Activated CD4-positive, CD25-positive, alpha-beta regulatory T cell treated with anti-CD3 and anti-CD28 coated beads, Interleukin-2, amount 50 U/mL, for 72 hours (primary cell): ENCODE data around the gene TMEM74B.
"Not testable (repeated sequence)": the region's sequence is repeated elsewhere in the genome, so short reads cannot be mapped to it uniquely, and the experiment has no call there.

Source experiments
- DNase-seq: peaks from one replicate; pipeline ENCODE4 v3.0.0; 2021

The TMEM74B gene

GRCh38 chr20:1177680-1178079 is 7.1 kb downstream of the TMEM74B start:
- no peak for DNase-seq

- DNase-seq, result no peak
These were observed 10.0 kb downstream of the TMEM74B start for GRCh38 chr20:1174787-1175186.

GRCh38 chr20:1173698-1174097 is 11.1 kb downstream of the TMEM74B start:
- no peak for DNase-seq

GRCh38 chr20:1171461-1172093 is 13.2 kb downstream of the TMEM74B start:
- DNase-seq, result no peak

GRCh38 chr20:1169224-1169623 is 15.6 kb downstream of the TMEM74B start:
- no peak for DNase-seq

- no peak for DNase-seq
These were observed 17.6 kb downstream of the TMEM74B start for GRCh38 chr20:1166948-1167720.

- no peak for DNase-seq
These were observed 18.8 kb downstream of the TMEM74B start for GRCh38 chr20:1165941-1166340.

GRCh38 chr20:1165521-1165920 is 19.3 kb downstream of the TMEM74B start:
- DNase-seq, result no peak

- DNase-seq, result no peak
These were observed 19.9 kb downstream of the TMEM74B start for GRCh38 chr20:1164871-1165270.

GRCh38 chr20:1163653-1164052 is 21.1 kb downstream of the TMEM74B start:
- no peak for DNase-seq

GRCh38 chr20:1163105-1163504 is 21.7 kb downstream of the TMEM74B start:
- DNase-seq, result no peak

GRCh38 chr20:1160991-1161390 is 23.8 kb downstream of the TMEM74B start:
- DNase-seq, result no peak

- no peak for DNase-seq
These were observed 24.3 kb downstream of the TMEM74B start for GRCh38 chr20:1160496-1160895.

- DNase-seq, result no peak
These were observed 29.4 kb downstream of the TMEM74B start for GRCh38 chr20:1155342-1155741.

GRCh38 chr20:1154691-1155090 is 30.1 kb downstream of the TMEM74B start:
- DNase-seq, result no peak

GRCh38 chr20:1154226-1154625 is 30.6 kb downstream of the TMEM74B start:
- no peak for DNase-seq

- DNase-seq, result no peak
These were observed 33.8 kb downstream of the TMEM74B start for GRCh38 chr20:1150968-1151367.

GRCh38 chr20:1150218-1150617 is 34.6 kb downstream of the TMEM74B start:
- DNase-seq, result no peak

GRCh38 chr20:1149812-1150211 is 35.0 kb downstream of the TMEM74B start:
- not testable (repeated sequence) for DNase-seq

GRCh38 chr20:1146957-1147356 is 37.8 kb downstream of the TMEM74B start:
- no peak for DNase-seq

- no peak for DNase-seq
These were observed 40.2 kb downstream of the TMEM74B start for GRCh38 chr20:1144401-1145172.

GRCh38 chr20:1137236-1137635 is 47.5 kb downstream of the TMEM74B start:
- DNase-seq, result no peak

- no peak for DNase-seq
These were observed 49.9 kb downstream of the TMEM74B start for GRCh38 chr20:1134836-1135235.

- DNase-seq, result no peak
These were observed 50.4 kb downstream of the TMEM74B start for GRCh38 chr20:1134355-1134754.
